ENCODE measurements around the gene TULP4. TPM values are rescaled to one million over a fixed set of nuclear protein-coding genes. Genes with fewer than 3 reads are reported as not detected.
"Not testable (repeated sequence)": the region's sequence is repeated elsewhere in the genome, so short reads cannot be mapped to it uniquely, and the experiment has no call there.

The TULP4 gene
- total RNA-seq, 2 experiments from 2014 or later: 25.5 to 27.0 TPM

- ChIA-PET POLR2A (interaction anchor here (1.7 kb wide), 1 partner anchor 112 kb away, joined by 3 read pairs; no protein-coding TSS in a partner anchor), CTCF (interaction anchor here (1.2 kb wide), 1 partner anchor 316 kb away, joined by 3 read pairs; no protein-coding TSS in a partner anchor)
Measured at GRCh38 chr6:158536891-158537798, 224.9 kb downstream of the TULP4 start.

GRCh38 chr6:158538741-158539140 lies 226.5 kb downstream of the TULP4 start:
- POLR2A ChIA-PET: no interaction called here

GRCh38 chr6:158539413-158539812 lies 227.1 kb downstream of the TULP4 start:
- POLR2A ChIA-PET: no interaction called here
- CTCF ChIA-PET: no interaction called here

More at GRCh38 chr6:158538741-158539140, 226.5 kb downstream of the TULP4 start:
- CTCF ChIA-PET: no interaction called here

GRCh38 chr6:158539881-158540280 lies 227.6 kb downstream of the TULP4 start:
- CTCF ChIA-PET: no interaction called here
- POLR2A ChIA-PET: no interaction called here

- ChIA-PET CTCF (no interaction called here), POLR2A (no interaction called here)
Measured at GRCh38 chr6:158543606-158544185, 231.4 kb downstream of the TULP4 start.

GRCh38 chr6:158544428-158544827 lies 232.2 kb downstream of the TULP4 start:
- ChIA-PET POLR2A (no interaction called here), CTCF (no interaction called here)

- ChIA-PET POLR2A (no interaction called here), CTCF (no interaction called here)
Measured at GRCh38 chr6:158545043-158545966, 233.0 kb downstream of the TULP4 start.

GRCh38 chr6:158548418-158549161 lies 236.3 kb downstream of the TULP4 start:
- CTCF ChIA-PET: interaction anchor here (0.7 kb wide), 1 partner anchor 417 kb away, joined by 4 read pairs; no protein-coding TSS in a partner anchor
- POLR2A ChIA-PET: interaction anchor here (0.6 kb wide), 1 partner anchor 391 kb away, joined by 6 read pairs; no protein-coding TSS in a partner anchor

- POLR2A ChIA-PET: no interaction called here
- CTCF ChIA-PET: no interaction called here
Measured at GRCh38 chr6:158552055-158552795, 240.0 kb downstream of the TULP4 start.

- CTCF ChIA-PET: no interaction called here
- POLR2A ChIA-PET: interaction anchor here (0.6 kb wide), 1 partner anchor 531 kb away, joined by 3 read pairs; no protein-coding TSS in a partner anchor
Measured at GRCh38 chr6:158552796-158553138, 240.5 kb downstream of the TULP4 start.

GRCh38 chr6:158554611-158555361 lies 242.5 kb downstream of the TULP4 start:
- POLR2A ChIA-PET: no interaction called here
- CTCF ChIA-PET: interaction anchor here (1.2 kb wide), 1 partner anchor 334 kb away, joined by 6 read pairs; no protein-coding TSS in a partner anchor

GRCh38 chr6:158556113-158556512 lies 243.8 kb downstream of the TULP4 start:
- POLR2A ChIA-PET: no interaction called here
- CTCF ChIA-PET: no interaction called here

- POLR2A ChIA-PET: not testable (repeated sequence)
- CTCF ChIA-PET: interaction anchor here (0.5 kb wide), 1 partner anchor 168 kb away, joined by 3 read pairs; no protein-coding TSS in a partner anchor
Measured at GRCh38 chr6:158557110-158557509, 244.8 kb downstream of the TULP4 start.

- ChIA-PET CTCF (interaction anchor here (0.5 kb wide), 1 partner anchor 169 kb away, joined by 3 read pairs; no protein-coding TSS in a partner anchor), POLR2A (no interaction called here)
Measured at GRCh38 chr6:158557927-158558326, 245.7 kb downstream of the TULP4 start.

GRCh38 chr6:158558415-158559306 lies 246.4 kb downstream of the TULP4 start:
- POLR2A ChIA-PET: interaction anchor here (0.7 kb wide), 1 partner anchor 85 kb away, joined by 5 read pairs; the partner anchor contains the start of gene DYNLT1
- CTCF ChIA-PET: no interaction called here

- ChIA-PET POLR2A (interaction anchor here (0.7 kb wide), 1 partner anchor 85 kb away, joined by 5 read pairs; the partner anchor contains the start of gene DYNLT1), CTCF (no interaction called here)
Measured at GRCh38 chr6:158559338-158559894, 247.2 kb downstream of the TULP4 start.
